ENCODE measurements around the gene STX2.

The STX2 gene

DNA sequence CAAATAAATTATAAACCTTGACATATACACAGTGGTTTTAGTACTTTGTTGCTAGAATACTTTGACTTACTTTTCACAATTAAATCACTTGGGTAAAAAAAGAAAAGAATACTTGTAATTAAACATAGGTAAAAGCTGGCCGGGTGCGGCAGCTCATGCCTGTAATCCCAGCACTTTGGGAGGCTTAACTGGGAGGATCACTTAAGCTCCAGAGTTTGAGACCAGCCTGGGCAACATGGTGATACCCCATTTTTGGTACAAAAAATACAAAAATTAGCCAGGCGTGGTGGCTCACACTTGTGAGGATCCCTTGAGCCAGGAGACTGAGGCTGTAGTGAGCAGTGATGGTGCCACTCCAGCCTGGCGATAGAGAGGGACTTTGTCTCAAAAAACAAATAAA, 7.8 kb downstream of the STX2 start:
- DNase-seq (ENCODE audit: low spot score): no peak

DNA sequence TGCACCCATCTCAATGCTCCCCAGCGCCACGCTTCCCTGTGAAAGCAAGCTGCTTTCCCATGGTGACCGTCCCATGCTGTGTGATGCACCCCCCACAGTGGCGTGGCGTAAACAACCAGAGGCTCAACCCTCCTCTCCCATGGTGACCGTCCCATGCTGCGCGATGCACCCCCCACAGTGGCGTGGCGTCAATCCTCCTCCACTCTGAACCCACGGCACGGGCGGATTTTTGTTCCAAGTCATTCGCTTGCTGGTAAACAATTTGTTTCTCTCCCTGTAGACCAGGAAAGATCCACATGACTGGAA, 8.9 kb downstream of the STX2 start:
- no peak for DNase-seq (ENCODE audit: low spot score)

DNA sequence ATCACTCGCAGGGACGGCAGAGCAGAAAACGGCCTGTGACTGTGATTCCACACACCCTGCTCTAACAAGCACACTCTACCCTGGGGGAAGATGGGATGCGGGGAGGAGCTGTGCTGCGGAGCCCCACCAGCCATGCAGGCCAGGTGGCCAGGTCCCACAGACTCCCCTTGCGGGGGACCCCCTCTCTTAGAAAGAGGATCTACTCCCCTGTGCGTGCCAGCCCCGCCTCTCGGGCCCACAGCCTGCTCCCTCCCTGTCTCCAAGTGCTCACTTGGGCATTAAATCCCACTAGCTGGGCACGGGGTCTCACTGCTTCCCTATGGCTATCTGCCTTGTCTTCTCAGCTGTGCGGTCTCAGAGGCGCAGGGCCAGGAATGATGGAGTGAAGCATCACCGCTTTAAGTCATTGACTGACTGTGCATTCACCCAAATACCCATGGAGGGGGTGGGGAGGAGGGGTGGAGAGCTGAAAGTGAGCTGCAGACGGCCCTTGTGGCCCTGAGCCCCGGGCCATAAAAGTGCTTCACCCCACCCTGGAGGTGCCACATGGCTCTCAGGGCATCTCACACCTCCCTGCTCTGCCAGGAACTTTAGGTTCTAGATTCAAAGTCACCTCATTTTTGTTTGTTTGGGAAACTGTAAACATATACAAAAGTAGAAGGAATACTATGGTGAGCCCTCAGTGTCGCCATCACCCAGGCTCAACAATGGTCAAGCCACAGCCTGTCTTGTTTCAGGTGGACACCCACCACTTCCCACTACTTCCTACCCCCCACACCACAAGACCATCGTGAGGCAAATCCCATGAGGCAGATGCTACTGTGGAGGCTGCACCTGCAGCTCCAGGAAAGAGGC, 9.4 kb downstream of the STX2 start:
- no peak for DNase-seq (ENCODE audit: low spot score)

DNA sequence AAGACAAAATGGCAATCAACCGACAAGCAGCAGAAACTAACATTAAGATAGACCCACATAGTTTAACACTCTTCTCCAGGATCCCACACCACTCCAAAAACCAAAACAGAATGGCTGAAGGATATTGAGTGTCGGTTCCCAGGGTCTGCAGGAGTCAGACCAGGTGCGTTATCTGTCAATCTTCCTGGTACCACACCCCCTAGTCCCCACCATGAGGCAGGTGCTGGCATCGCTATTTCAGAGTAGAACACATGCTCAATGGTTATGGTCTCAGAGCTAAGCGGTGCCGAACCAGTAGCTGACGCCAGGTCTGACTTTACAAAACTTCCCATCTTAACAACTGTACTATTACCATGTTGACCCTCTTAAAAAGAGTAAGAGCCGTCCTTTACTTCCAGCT, 10.2 kb downstream of the STX2 start:
- no peak for DNase-seq (ENCODE audit: low spot score)

DNA sequence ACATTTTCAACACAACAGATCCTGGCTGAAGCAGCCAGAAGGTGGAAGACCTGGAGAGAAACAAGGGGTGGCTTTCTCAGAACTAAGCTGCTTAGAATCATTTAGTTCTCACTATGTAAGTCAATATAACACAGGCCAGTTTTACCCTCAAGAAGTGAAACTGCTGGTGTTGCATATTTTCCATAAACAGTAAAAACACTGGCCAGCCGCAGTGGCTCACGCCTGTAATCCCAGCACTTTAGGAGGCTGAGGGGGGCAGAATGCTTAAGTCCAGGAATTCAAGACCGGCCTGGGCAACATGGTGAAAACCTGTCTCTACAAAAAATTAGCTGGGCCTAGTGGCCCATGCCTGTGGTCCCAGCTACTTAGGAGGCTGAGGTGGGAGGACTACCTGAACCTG, 11.6 kb downstream of the STX2 start:
- DNase-seq (ENCODE audit: low spot score): no peak

DNA sequence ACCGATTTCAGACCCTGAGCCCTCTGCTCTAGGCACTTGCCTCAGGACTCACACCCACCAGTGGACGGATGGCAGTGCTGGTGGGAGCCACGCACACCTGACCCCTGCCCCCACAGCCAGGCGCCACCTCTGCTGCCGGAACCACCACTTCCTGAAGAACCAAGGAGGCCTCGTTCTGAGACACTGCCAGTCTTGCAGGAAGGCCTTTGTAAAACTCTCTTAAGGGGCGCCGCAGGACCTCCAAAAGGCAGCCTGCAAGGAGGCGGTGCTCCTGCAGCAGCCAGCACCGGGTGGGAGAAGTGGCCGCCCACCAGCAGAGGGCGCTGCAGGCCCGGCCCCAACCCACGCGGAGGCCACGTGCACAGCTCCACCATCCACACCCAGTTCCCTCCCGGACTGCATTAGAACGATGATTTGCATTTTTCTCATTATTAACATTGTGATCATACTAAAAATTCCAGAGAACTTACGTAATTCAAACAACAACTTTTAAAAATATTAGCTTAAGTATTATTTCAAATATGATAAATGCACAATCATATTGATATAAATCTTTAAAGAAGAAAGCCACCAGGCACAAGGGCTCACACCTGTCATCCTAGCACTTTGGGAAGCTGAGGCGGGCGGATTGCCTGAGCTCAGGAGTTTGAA, 12.8 kb downstream of the STX2 start:
- DNase-seq (ENCODE audit: low spot score): peak; percentile 10

DNA sequence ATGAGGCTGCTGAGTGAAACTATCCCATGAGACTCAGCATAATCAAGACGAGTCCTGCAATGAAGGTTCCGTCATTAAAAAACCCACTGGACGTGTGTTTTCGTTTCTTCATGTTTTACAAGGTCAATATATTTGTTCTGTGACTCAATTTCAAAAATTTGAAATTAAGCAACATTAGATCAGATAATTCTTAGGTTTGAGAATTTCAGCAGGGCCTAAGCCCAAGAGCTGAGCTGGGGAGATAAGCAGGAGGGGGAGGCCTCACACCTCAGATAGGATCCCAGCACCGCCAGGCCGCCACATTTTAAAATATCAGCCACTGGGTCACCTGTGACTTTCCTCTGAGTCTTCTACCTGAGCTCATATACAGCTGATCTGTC, 13.3 kb downstream of the STX2 start:
- DNase-seq (ENCODE audit: low spot score): no peak

DNA sequence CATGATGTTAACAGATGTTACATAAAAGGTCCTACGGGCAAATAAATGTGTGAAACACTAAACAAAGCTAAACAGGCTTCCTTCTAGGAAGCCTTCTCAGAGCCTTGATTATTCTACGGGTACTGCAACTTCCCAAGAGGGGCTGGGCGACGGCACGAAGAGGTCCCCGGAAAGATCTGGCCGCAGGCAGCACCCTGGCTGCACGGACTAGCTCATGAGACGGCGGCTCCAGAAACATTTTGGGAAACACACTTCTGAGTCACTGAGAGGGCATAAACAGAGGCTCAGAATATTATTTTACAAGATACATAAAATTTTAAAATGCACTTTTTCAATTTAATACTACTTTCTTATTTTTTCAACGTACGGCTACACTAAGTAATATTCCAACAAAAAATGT, 19.4 kb downstream of the STX2 start:
- no peak for DNase-seq (ENCODE audit: low spot score)

DNA sequence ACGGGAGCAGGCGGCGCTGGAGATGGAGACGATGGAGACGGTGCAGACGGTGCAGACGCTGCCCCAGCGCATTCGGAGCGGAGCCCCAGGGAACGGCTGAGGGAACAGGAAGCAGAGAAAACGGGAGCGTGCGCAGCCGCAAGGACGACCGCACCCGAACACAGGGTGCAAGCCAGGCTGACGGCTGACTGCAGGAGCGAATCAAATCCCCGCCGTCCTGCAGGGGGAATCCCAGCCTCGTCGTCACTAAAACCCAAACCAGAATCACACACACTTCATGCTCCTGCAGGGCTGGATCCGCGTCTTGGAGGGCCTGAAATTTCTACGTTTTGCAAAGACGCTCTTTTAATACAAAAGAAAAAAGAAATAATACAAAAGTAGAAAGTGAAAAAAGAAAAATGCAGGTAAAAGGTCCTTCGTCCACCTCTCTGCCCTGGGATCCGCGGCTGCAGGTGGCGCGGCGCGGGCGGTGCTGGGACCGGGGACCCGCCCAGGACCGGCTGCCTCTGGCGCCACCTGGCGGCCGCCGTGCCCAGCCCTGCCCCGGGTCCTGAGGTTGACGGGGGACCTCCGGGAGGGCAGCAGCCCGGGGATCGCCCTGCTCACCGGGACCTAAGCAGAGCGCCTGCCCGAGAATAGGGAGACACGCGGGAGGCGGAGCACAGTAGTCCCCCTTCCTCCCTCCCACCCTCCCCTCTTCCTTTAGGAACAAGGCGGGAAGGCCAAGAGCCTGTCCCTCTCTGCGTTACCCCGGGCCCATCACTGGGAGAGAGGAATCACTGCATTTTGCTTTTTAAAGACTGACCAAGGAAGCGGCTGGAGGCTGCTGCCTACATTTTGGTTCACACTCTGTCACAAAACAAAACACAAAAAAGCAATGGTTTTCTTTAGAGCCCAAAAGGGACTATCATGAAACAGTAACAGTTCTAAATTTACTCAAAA, 20.1 kb downstream of the STX2 start:
- no peak for DNase-seq (ENCODE audit: low spot score)

DNA sequence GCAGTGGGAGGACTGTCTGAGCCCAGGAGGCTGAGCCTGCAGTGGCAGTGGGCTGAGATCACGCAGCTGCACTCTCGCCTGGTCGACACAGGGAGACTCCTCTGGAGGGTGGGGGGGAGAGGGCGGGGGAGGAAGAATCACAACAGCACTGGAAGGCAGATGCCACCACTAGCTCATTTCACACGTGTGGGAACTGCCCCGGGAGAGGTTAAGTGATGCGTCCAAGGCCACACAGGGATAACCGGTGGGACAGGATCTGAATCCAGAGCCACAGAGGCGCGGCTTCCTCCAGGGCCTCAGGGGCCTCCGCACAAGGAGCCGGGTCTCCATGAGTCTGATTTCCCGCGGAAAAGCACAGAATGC, 20.8 kb downstream of the STX2 start:
- DNase-seq (ENCODE audit: low spot score): no peak

DNA sequence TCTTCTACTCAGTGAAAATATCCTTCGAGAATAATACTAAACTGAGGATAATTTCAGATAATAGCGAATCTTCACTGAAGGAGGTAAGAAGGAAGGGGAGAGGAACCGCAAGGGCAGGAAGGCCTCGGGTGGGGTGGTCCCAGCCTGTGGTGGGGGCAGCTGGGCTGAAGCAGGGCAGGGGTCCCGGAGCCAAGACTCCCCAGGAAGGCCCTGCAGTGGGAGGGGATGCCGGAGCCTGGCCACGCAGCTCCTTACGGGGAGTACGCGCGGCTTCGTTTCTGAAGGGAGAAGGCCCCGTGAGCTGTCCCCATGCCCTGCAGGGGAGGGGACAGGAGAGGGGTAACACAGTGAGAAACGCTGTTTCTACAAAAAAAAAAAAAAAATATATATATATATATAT, 21.2 kb downstream of the STX2 start:
- no peak for DNase-seq (ENCODE audit: low spot score)

DNA sequence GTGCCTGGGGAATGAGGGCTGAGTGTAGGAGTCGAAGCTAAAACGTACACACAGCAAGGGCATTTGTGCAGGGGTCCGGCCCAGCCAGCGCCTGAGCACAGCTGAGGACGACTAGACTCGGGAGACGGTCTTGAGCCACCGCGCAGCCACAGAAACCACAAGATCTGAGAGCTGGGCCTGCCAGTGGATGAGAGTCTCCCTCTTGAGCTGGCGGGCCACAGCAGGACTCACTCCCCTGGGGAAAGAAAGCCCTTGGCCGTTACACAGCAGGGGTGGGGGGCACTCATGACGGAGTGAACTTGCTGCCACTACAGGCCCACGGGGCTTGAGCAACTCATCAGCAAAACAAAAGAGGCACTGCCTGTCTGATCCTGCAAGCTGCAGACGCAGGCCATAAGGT, 23.0 kb downstream of the STX2 start:
- DNase-seq (ENCODE audit: low spot score): no peak

DNA sequence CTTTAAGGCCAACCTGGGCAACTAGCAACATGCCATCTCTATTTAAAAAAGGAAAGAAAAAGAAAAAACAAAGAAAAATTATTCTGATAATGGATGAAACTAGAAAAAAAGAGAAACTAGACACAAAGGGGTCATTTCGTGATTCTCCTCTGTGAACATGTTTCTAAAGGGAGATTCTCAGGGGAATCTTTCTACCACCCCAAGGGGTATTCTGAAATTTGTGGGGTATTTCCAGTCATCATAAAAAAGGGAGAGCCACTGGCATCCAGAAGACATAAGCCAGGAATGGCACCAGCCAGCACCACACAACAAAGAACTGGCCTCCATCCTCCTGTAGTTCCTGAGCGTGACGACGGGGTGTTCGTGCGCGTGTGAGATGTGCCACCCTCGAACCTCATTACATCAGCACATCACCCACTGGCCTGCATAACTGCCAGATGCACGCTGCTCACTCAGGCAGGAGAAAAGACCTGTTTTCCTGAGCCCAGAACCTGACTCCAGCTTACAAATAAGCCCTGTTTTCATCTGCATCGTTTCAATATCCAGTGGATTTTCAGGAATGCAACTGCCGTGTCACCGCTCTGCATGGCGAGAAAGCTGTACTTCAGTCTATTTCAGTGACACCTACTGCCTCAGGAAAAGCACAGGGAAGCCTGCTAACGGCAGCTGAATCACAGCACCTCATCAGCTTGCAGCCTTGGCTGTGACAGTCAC, 23.9 kb downstream of the STX2 start:
- no peak for DNase-seq (ENCODE audit: low spot score)

DNA sequence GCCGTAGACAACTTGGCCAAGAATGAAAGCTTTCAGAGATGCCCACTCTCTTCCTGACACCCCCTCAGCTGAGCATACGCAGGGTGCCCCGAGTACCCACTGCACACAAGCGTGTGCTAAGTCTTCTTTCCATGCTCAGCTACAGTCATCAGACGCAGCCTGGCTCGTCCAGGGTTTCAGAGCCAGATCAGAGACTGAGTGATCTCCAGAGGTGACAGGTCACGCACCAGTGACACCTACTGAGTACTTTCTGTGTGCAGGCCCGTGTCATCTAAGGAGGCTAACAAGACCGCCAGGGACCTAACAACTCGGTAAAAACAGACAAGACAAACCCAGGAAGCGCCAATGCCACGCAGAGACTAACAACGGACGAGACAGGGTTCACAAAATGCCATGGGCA, 25.1 kb downstream of the STX2 start:
- no peak for DNase-seq (ENCODE audit: low spot score)

DNA sequence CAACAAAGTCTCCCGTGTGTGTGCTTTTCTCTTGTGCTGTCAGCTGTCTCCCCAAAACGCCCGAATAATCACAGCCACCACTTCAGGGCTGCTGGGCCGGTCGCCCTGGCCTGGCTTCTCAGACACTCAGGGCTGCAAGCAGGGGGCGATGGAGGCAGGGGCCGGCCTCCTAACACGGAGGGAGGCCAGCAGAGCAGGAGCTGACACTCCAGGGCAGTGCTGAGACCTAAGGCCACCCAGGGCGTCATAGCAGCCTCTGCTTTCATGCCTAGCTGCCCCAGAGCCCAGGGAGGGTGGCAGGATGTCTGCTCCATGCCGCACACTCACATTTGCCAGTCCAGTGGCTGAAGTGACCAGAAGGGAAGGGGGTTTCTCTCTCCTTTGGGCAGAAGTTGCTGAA, 25.6 kb downstream of the STX2 start:
- DNase-seq (ENCODE audit: low spot score): no peak

DNA sequence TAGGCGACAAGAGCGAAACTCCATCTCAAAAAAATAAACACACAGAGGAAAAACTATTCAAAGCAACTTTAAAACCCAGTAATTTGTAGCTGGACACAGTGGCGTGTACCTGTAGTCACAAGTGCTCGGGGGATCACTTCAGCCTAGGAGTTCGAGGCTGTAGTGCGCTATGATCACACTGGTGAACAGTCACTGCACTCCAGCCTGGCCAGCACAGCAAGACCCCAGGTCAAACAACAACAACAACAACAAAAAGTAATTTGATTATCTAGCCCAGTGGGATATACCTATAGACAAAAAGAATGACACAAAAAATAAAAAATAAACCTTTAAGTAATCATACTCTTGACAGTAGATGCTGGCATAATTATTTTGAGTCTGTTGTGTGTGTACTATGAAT, 29.3 kb downstream of the STX2 start:
- DNase-seq (ENCODE audit: low spot score): no peak

DNA sequence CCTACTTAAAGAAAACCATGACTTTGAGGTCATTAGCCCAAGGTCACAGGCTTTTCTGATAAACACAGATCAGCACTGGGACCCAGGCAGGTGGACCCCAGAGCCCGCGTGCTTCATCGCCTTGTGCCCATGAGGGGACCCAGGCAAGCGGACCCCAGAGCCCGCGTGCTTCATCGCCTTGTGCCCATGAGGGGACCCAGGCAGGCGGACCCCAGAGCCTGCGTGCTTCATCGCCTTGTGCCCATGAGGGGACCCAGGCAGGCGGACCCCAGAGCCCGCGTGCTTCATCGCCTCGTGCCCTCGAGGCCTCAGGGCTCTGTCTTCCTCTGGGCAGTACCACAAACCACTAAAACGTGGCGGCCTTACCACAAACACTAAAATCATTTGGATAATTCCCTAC, 31.7 kb downstream of the STX2 start:
- DNase-seq (ENCODE audit: low spot score): no peak

DNA sequence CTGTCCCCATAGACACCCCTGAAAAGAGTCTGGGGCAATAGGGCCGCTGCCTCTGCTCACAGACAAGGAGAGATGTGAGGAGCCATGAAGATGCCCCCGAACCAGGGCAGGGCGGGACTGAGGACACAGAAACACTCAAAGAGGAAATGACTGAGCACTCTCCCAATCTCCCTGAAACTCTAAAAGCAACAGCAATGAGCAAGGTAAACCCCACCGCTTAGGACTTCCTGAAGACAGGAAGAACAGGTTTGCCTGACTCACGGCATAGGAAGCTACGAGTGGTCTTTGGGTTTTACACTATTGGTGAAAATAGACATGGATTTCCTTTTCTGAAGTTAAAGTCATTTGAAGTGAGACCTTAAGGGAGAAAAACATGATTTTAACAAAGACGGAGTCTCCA, 32.5 kb downstream of the STX2 start:
- no peak for DNase-seq (ENCODE audit: low spot score)

DNA sequence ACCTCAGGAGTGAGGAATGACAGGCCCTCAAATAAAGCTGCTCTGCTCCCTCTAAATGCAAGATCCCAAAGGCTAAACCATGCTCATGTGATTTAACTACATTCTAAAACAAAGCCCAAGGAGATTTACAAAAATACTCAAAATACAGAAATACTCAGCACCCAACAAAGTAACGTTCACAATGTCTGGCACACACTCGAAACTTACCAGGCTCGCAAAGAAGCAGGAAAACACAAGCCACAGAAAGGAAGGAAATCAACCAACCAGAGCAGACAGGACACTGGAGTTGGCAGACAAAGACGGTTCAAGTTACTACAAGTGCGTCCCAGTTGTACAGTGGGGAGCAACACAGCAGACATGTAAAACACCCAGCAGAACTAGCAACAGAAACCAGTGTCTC, 33.4 kb downstream of the STX2 start:
- no peak for DNase-seq (ENCODE audit: low spot score)

DNA sequence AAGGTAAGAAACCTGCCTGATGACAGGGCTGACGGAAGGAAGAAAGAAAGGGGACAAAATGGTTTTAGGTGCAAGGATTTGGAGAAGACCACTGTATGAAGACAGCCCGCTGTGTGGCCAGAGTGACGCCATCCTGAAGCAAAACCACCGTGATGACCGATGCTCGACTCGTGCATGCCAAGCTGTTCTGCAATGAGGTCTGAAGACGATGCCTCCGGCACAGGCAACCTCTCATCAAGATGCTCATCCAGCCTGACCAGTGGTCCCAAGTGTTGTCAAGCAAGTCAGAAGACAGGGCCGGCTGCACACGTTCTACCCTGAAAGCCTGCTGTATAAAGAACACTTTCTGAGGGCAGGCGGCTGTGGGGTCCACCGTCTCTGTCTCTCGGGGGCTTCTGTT, 34.8 kb downstream of the STX2 start:
- no peak for DNase-seq (ENCODE audit: low spot score)

DNA sequence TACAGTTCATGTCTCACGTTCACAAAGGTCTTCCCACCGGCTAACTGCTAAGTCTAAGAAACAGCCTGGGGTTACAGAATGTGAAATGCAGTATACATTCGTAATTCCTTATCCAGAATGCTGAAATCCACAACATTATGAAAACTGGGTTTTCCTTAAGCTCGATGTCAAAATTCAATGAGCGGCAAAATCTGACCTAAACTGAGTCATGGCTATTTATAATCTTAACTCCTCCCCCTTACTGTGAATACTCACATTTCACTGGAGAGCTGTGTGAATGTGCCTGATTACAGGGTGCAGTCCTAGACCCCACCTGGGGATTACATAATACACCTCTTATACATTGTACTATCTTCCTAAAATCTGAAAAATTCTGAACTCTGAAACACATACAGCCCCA, 35.3 kb downstream of the STX2 start:
- DNase-seq (ENCODE audit: low spot score): no peak

DNA sequence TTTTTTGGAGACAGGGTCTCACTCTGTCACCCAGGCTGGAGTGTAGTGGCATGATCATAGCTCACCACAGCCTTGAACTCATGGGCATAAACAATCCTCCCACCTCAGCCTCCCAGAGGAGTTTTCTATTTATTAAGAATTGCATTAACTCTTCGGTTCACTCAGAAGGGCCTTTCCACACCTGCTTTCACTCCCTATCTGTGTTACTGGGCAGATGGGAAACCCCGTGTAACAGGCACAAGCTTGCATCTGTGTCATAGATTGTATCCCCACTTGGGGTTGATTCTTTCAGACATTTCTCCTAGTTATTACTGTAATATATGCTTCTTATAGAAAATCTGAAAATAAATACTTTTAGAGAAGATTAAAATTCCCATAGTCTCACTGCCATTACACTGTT, 38.7 kb downstream of the STX2 start:
- DNase-seq (ENCODE audit: low spot score): no peak

DNA sequence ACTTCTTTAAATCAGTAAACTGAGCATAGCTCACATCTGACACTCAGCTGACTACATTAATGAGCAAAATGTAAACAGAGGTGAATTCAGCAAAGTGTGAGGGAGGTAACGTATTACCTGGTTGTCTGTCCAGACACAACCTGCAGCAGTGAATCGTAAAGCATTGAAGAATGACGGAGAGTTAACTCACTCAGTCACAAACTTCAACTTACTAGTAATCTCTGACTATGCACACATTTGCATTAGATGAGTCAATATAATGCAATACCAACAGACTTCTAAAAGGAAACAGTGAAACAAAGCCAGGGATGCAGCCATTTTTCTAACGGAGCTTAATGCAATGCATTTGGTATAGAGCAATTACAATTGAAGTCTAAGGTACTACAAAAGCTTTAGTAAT, 40.0 kb downstream of the STX2 start:
- DNase-seq (ENCODE audit: low spot score): no peak
